Thyroid gland (tissue), 4 donors: ENCODE results near the gene MIER2.

Source experiments
- CTCF ChIP-seq, 6 experiments: fragments of 200-600 bp in 3 of 6; fragments of 450-650 bp in 3 of 6; sonication (generic) in 3 of 6; IDR thresholded peaks; one replicate each; pipeline ENCODE4 v1.5.1; 2016 to 2019; ENCODE audit warnings: antibody characterized with exemption in 6 of 6, mild to moderate bottlenecking in 2 of 6, inconsistent platforms in 1 of 6, moderate library complexity in 1 of 6
- POLR2A ChIP-seq, 2 donors: fragments of 450-650 bp; IDR thresholded peaks; one replicate each; pipeline ENCODE4 v1.6.1; 2017; ENCODE audit warnings: antibody characterized with exemption in 2 of 2, mild to moderate bottlenecking in 2 of 2, moderate library complexity in 1 of 2

GRCh38 chr19:343451-343931, 1.1 kb downstream of the MIER2 start:
- no peak for TF ChIP-seq POLR2A (IDR thresholded peaks at IDR 0.05)
- TF ChIP-seq CTCF (IDR thresholded peaks at IDR 0.05), result no peak
